ENCODE data around the gene SLC26A11. TPM values are rescaled to one million over a fixed set of nuclear protein-coding genes. Genes with fewer than 3 reads are reported as not detected.
A peak's percentile ranks its signal among the peaks of the same experiment; 100 is the strongest.

Gene SLC26A11
- total RNA-seq, 3 donors from 2014 or later (not counting 1 experiment from before 2014, with no cell fraction given), result 33.9 to 37.6 (median 35.8) TPM

DNA sequence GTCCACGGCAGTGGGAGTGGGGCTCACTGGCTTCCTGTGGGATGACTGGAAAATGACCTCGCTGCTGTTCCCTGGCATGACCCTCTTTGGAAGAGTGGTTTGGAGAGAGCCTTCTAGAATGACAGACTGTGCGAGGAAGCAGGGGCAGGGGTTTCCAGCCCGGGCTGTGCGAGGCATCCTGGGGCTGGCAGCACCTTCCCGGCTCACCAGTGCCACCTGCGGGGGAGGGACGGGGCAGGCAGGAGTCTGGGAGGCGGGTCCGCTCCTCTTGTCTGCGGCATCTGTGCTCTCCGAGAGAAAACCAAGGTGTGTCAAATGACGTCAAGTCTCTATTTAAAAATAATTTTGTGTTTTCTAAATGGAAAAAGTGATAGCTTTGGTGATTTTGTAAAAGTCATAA, 32.6 kb downstream of the SLC26A11 start:
- Histone ChIP-seq H3K4me1 (ENCODE audit: control insufficient read depth, insufficient read depth, low read length) (peaks cover 15% of the 10 kb centered on the region), H3K36me3 (ENCODE audit: control insufficient read depth, insufficient read depth, low read length) (no peaks in the 10 kb centered on the region), H3K27ac (ENCODE audit: low read length) (no peak overlapping the region), H3K4me3 (ENCODE audit: low read length) (no peak overlapping the region), H3K27me3 (ENCODE audit: control insufficient read depth, insufficient read depth, low read length) (no peaks in the 10 kb centered on the region), H3K9me3 (ENCODE audit: control insufficient read depth, insufficient read depth, low read length) (no peaks in the 10 kb centered on the region)
- Mint-ChIP-seq H3K36me3 (no peaks in the 10 kb centered on the region), H3K4me3 (no peak overlapping the region), H3K27ac (peak overlapping the region in 1 of 2 donors; percentile 80), H3K4me1 (peaks cover 9 to 25% of the 10 kb centered on the region in 2 donors), H3K27me3 (ENCODE audit: low read depth in 2 of 2) (no peaks in the 10 kb centered on the region), H3K9me3 (no peaks in the 10 kb centered on the region)
- ATAC-seq (peak; percentile 67 to 94 (median 87)), DNase-seq (peak; percentile 73 to 91)
- WGBS (ENCODE audit: insufficient coverage), result 25% methylated on average over 13 of the region's 13 CpGs
- TF ChIP-seq, protein P1, sequence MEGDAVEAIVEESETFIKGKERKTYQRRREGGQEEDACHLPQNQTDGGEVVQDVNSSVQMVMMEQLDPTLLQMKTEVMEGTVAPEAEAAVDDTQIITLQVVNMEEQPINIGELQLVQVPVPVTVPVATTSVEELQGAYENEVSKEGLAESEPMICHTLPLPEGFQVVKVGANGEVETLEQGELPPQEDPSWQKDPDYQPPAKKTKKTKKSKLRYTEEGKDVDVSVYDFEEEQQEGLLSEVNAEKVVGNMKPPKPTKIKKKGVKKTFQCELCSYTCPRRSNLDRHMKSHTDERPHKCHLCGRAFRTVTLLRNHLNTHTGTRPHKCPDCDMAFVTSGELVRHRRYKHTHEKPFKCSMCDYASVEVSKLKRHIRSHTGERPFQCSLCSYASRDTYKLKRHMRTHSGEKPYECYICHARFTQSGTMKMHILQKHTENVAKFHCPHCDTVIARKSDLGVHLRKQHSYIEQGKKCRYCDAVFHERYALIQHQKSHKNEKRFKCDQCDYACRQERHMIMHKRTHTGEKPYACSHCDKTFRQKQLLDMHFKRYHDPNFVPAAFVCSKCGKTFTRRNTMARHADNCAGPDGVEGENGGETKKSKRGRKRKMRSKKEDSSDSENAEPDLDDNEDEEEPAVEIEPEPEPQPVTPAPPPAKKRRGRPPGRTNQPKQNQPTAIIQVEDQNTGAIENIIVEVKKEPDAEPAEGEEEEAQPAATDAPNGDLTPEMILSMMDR (IDR thresholded peaks at IDR 0.05), result peak; percentile 77
- intact Hi-C loops (cut with micrococcal nuclease), result loop anchor here (1.0 to 10.0 kb wide), 2 partner anchors 57 to 158 kb away; no protein-coding TSS in a partner anchor

DNA sequence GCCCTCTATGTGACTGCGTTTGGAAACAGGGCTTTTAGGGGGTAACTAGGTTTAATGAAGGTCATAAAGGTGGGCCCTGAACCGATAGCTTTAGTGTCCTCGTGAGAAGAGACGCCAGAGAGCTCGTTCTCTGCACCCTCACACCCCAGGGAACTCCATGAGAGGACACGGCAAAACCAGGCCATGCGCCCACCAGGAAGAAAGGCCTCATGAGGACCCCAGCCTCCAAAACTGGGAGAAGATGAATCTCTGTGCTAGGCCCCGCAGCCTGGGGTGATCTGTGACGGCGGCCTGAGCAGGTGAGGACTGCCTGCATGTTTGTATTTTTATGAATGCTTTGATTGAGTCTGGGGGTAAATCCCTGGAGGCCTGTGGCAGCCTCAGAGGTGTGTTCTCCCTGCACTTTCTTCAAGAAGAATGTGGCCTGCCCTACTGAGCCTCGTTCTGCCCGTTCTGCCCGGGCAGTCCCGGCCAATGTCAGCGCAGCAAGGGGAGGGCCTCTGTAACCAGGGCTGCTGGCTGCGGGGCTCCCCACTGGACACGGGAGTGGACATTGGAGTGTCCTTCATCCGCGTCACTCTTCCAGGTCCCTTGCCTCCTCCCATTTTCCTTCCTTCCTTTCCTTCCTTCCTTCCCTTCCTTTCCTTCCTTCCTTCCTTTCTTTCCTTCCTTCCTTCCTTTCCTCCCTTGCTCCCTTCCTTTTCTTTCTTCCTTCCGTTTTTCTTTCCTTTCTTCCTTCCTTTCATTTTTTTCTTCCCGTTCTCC, 33.6 kb downstream of the SLC26A11 start:
- TF ChIP-seq, protein P1 (IDR thresholded peaks at IDR 0.05), result no peak
- Histone ChIP-seq H3K27me3 (ENCODE audit: control insufficient read depth, insufficient read depth, low read length) (no peaks in the 10 kb centered on the region), H3K4me1 (ENCODE audit: control insufficient read depth, insufficient read depth, low read length) (peaks cover 15% of the 10 kb centered on the region), H3K27ac (ENCODE audit: low read length) (no peak overlapping the region), H3K9me3 (ENCODE audit: control insufficient read depth, insufficient read depth, low read length) (no peaks in the 10 kb centered on the region), H3K36me3 (ENCODE audit: control insufficient read depth, insufficient read depth, low read length) (no peaks in the 10 kb centered on the region), H3K4me3 (ENCODE audit: low read length) (no peak overlapping the region)
- H3K9me3 Mint-ChIP-seq, result no peaks in the 10 kb centered on the region
- intact Hi-C loops (cut with micrococcal nuclease), result loop anchor here (1.0 to 10.0 kb wide), 2 partner anchors 58 to 159 kb away; no protein-coding TSS in a partner anchor
- peak overlapping the region; percentile 74 to 80 for H3K27ac Mint-ChIP-seq
- no peaks in the 10 kb centered on the region for H3K27me3 Mint-ChIP-seq (ENCODE audit: low read depth in 2 of 2)
- DNase-seq (no peak), ATAC-seq (no peak)
- peaks cover 9 to 25% of the 10 kb centered on the region in 2 donors for H3K4me1 Mint-ChIP-seq
- H3K36me3 Mint-ChIP-seq, result no peaks in the 10 kb centered on the region
- 96% methylated on average over 21 of the region's 21 CpGs for WGBS (ENCODE audit: insufficient coverage)
- H3K4me3 Mint-ChIP-seq, result no peak overlapping the region

- no peaks in the 10 kb centered on the region for H3K27me3 Mint-ChIP-seq (ENCODE audit: low read depth in 2 of 2)
- intact Hi-C loops (cut with micrococcal nuclease), result loop anchor here (10.0 kb wide), 1 partner anchor 160 kb away; no protein-coding TSS in a partner anchor
- Histone ChIP-seq H3K4me1 (ENCODE audit: control insufficient read depth, insufficient read depth, low read length) (peaks cover 19% of the 10 kb centered on the region), H3K36me3 (ENCODE audit: control insufficient read depth, insufficient read depth, low read length) (no peaks in the 10 kb centered on the region), H3K4me3 (ENCODE audit: low read length) (no peak overlapping the region), H3K27me3 (ENCODE audit: control insufficient read depth, insufficient read depth, low read length) (no peaks in the 10 kb centered on the region), H3K9me3 (ENCODE audit: control insufficient read depth, insufficient read depth, low read length) (no peaks in the 10 kb centered on the region), H3K27ac (ENCODE audit: low read length) (peak overlapping the region; percentile 4)
- ATAC-seq (peak; percentile 67 to 74 (median 73)), DNase-seq (peak in 1 of 2 donors; percentile 72)
- TF ChIP-seq, protein P1 (IDR thresholded peaks at IDR 0.05), result no peak
- no peaks in the 10 kb centered on the region for H3K9me3 Mint-ChIP-seq
- peaks cover 11 to 26% of the 10 kb centered on the region in 2 donors for H3K4me1 Mint-ChIP-seq
- H3K36me3 Mint-ChIP-seq, result no peaks in the 10 kb centered on the region
- peak overlapping the region; percentile 74 to 76 for H3K27ac Mint-ChIP-seq
- WGBS (ENCODE audit: insufficient coverage), result 32% methylated on average over 13 of the region's 13 CpGs
- peak overlapping the region; percentile 69 for H3K4me3 Mint-ChIP-seq
These were observed 34.4 kb downstream of the SLC26A11 start for GRCh38 chr17:80254396-80255251.
